Gastrocnemius medialis (tissue), 4 donors: ENCODE results near the gene ATG9B. TPM values are rescaled to one million over a fixed set of nuclear protein-coding genes. Genes with fewer than 3 reads are reported as not detected.

Experiments
- ATAC-seq, 2 donors: fragments of 150-250 bp; one replicate each; pipeline ENCODE4 v1.9.1; 2016
- DNase-seq, 2 donors: peaks; one replicate each; pipeline ENCODE4 v3.0.0-alpha.2; 2019
- H3K27ac ChIP-seq, 4 donors: fragments of 200-600 bp; sonication (generic); 1 replicate in 1 of 4; 2 replicates in 3 of 4; pipeline ENCODE4 v1.5.1; 2016 to 2018; ENCODE audit warnings: mild to moderate bottlenecking in 2 of 4, moderate library complexity in 1 of 4
- H3K27me3 ChIP-seq, 3 donors: fragments of 200-600 bp; sonication (generic) in 2 of 3; 1 replicate in 1 of 3; 2 replicates in 2 of 3; pipeline versions ENCODE4 v1.5.1 to v1.6.0; 2016 to 2019; ENCODE audit warnings: mild to moderate bottlenecking in 1 of 3, moderate library complexity in 1 of 3
- H3K36me3 ChIP-seq, 2 donors: fragments of 200-600 bp; sonication (generic) in 1 of 2; one replicate each; pipeline ENCODE4 v1.5.1; 2017 to 2018
- H3K4me1 ChIP-seq, 2 donors: fragments of 200-600 bp; sonication (generic) in 1 of 2; one replicate each; pipeline ENCODE4 v1.5.1; 2016 to 2017; ENCODE audit warnings: mild to moderate bottlenecking in 2 of 2
- H3K4me3 ChIP-seq, 4 donors: fragments of 200-600 bp; sonication (generic) in 3 of 4; 1 replicate in 1 of 4; 2 replicates in 3 of 4; pipeline ENCODE4 v1.5.1; 2016 to 2019; ENCODE audit warnings: mild to moderate bottlenecking in 2 of 4
- H3K9me3 ChIP-seq, 3 donors: fragments of 200-600 bp; sonication (generic) in 2 of 3; 1 replicate in 1 of 3; 2 replicates in 2 of 3; pipeline ENCODE4 v1.5.1; 2016 to 2019
- CTCF ChIP-seq, 5 experiments: fragments of 450-650 bp in 3 of 5; fragments of 200-600 bp in 2 of 5; sonication (generic) in 2 of 5; IDR thresholded peaks in 4 of 5; conservative IDR thresholded peaks in 1 of 5; 1 replicate in 4 of 5; 2 replicates in 1 of 5; pipeline ENCODE4 v1.5.1; 2016 to 2019; ENCODE audit warnings: antibody characterized with exemption in 5 of 5, mild to moderate bottlenecking in 3 of 5, moderate library complexity in 3 of 5
- POLR2A ChIP-seq, 2 donors: fragments of 450-650 bp; IDR thresholded peaks; one replicate each; pipeline ENCODE4 v1.6.1; 2017; ENCODE audit warnings: antibody characterized with exemption in 2 of 2, mild to moderate bottlenecking in 2 of 2, moderate library complexity in 2 of 2
- in situ Hi-C, 4 donors: fragments of 200-750 bp; cut with MboI; loops; one replicate each; pipeline versions ENCODE4 v1.15.0 to v1.8.0; 2017; ENCODE audit warnings: low sequenced_read_pairs in 4 of 4
- intact Hi-C: fragments of 100-400 bp; cut with DNase I; formaldehyde crosslinking; loops from one replicate; pipeline ENCODE4 v1.15.1; 2023; ENCODE audit warnings: low total_unique reads
- total RNA-seq, 4 donors: library from RNA; depleted of rRNA; stranded (reverse); fragments of >200 nt; gene quantifications; one replicate each; pipeline versions ENCODE4 v1.1.0 to v1.2.3, GENCODE V29; 2016

Gene ATG9B
- total RNA-seq, 4 donors from 2014 or later, result 0.31 TPM; not detected in 3

GRCh38 chr7:150971242-150972022 is 52.9 kb downstream of the ATG9B start:
- H3K4me1 ChIP-seq, result peaks cover 24 to 32% of the 10 kb centered on the region in 2 donors
- H3K9me3 ChIP-seq, result no peaks in the 10 kb centered on the region
- peaks cover 28 to 47% (median 33%) of the 10 kb centered on the region in 3 donors for H3K27me3 ChIP-seq
- DNase-seq (no peak), ATAC-seq (no peak)
- no peak overlapping the region for H3K4me3 ChIP-seq
- H3K27ac ChIP-seq, result no peak overlapping the region
- no peaks in the 10 kb centered on the region for H3K36me3 ChIP-seq
- in situ Hi-C loops, result no loop called here
- no peak for TF ChIP-seq POLR2A (IDR thresholded peaks at IDR 0.05)
- intact Hi-C loops, result no loop called here

- H3K36me3 ChIP-seq, result no peaks in the 10 kb centered on the region
- H3K9me3 ChIP-seq, result no peaks in the 10 kb centered on the region
- no peak overlapping the region for H3K27ac ChIP-seq
- intact Hi-C loops, result no loop called here
- DNase-seq (no peak), ATAC-seq (no peak)
- in situ Hi-C loops, result no loop called here
- H3K27me3 ChIP-seq, result peaks cover 18 to 37% (median 23%) of the 10 kb centered on the region in 3 donors
- no peak overlapping the region for H3K4me3 ChIP-seq
- peaks cover 24 to 32% of the 10 kb centered on the region in 2 donors for H3K4me1 ChIP-seq
- no peak for TF ChIP-seq POLR2A (IDR thresholded peaks at IDR 0.05)
- TF ChIP-seq CTCF (IDR thresholded peaks at IDR 0.05 in 4 of 5, conservative IDR thresholded peaks at IDR 0.05 in 1 of 5), result no peak
These were observed 53.9 kb downstream of the ATG9B start for GRCh38 chr7:150970424-150970823.

- ATAC-seq, result no peak
- Histone ChIP-seq H3K9me3 (no peaks in the 10 kb centered on the region), H3K4me3 (no peak overlapping the region), H3K36me3 (no peaks in the 10 kb centered on the region), H3K4me1 (peaks cover 18 to 29% of the 10 kb centered on the region in 2 donors), H3K27me3 (peaks cover 11 to 27% (median 18%) of the 10 kb centered on the region in 3 donors), H3K27ac (no peak overlapping the region)
- DNase-seq, result no peak
- in situ Hi-C loops (no loop called here), intact Hi-C loops (no loop called here)
- TF ChIP-seq CTCF (IDR thresholded peaks at IDR 0.05 in 4 of 5, conservative IDR thresholded peaks at IDR 0.05 in 1 of 5) (no peak), POLR2A (IDR thresholded peaks at IDR 0.05) (no peak)
These were observed 54.8 kb downstream of the ATG9B start for GRCh38 chr7:150969475-150969874.

GRCh38 chr7:150968734-150969372 is 55.4 kb downstream of the ATG9B start:
- Histone ChIP-seq H3K4me3 (no peak overlapping the region), H3K27ac (no peak overlapping the region), H3K4me1 (peaks cover 18 to 27% of the 10 kb centered on the region in 2 donors), H3K27me3 (peaks cover 5 to 23% (median 13%) of the 10 kb centered on the region in 3 donors), H3K36me3 (no peaks in the 10 kb centered on the region), H3K9me3 (no peaks in the 10 kb centered on the region)
- intact Hi-C loops, result no loop called here
- in situ Hi-C loops, result no loop called here
- no peak for ATAC-seq
- TF ChIP-seq POLR2A (IDR thresholded peaks at IDR 0.05) (no peak), CTCF (IDR thresholded peaks at IDR 0.05 in 4 of 5, conservative IDR thresholded peaks at IDR 0.05 in 1 of 5) (no peak)
- DNase-seq, result no peak

- no peak overlapping the region for H3K27ac ChIP-seq
- peaks cover 18 to 27% of the 10 kb centered on the region in 2 donors for H3K4me1 ChIP-seq
- DNase-seq (no peak), ATAC-seq (no peak)
- no peak for TF ChIP-seq POLR2A (IDR thresholded peaks at IDR 0.05)
- TF ChIP-seq CTCF (IDR thresholded peaks at IDR 0.05 in 4 of 5, conservative IDR thresholded peaks at IDR 0.05 in 1 of 5), result no peak
- peaks cover 0 to 19% (median 7%) of the 10 kb centered on the region in 3 donors for H3K27me3 ChIP-seq
- intact Hi-C loops (no loop called here), in situ Hi-C loops (no loop called here)
- H3K4me3 ChIP-seq, result no peak overlapping the region
- H3K36me3 ChIP-seq, result no peaks in the 10 kb centered on the region
- H3K9me3 ChIP-seq, result no peaks in the 10 kb centered on the region
These were observed 56.1 kb downstream of the ATG9B start for GRCh38 chr7:150968056-150968733.
